PFSK-1 (cell line): Measurements from ENCODE around the gene RPAP3.

Experiments
- POLR2AphosphoS5 ChIP-seq: IDR thresholded peaks from 2 replicates; pipeline ENCODE4 v1.6.1; 2012; ENCODE audit warnings: low read depth, mild to moderate bottlenecking, control low read depth, low read length, moderate library complexity
- TAF1 ChIP-seq: IDR thresholded peaks from 2 replicates; pipeline ENCODE4 v1.6.1; 2012; ENCODE audit warnings: low read length, control low read depth, borderline replicate concordance; ENCODE audit not compliant: insufficient read depth
- TF ChIP-seq, protein P1 (sequence below), 2 experiments: IDR thresholded peaks; 2 replicates each; pipeline versions ENCODE4 v1.6.1 to v1.8.0; 2011 to 2012; ENCODE audit warnings: low read depth in 2 of 2, low read length in 2 of 2, control low read depth in 1 of 2, inconsistent platforms in 1 of 2, mild to moderate bottlenecking in 1 of 2, moderate library complexity in 1 of 2; ENCODE audit not compliant: insufficient read depth in 1 of 2

DNA sequence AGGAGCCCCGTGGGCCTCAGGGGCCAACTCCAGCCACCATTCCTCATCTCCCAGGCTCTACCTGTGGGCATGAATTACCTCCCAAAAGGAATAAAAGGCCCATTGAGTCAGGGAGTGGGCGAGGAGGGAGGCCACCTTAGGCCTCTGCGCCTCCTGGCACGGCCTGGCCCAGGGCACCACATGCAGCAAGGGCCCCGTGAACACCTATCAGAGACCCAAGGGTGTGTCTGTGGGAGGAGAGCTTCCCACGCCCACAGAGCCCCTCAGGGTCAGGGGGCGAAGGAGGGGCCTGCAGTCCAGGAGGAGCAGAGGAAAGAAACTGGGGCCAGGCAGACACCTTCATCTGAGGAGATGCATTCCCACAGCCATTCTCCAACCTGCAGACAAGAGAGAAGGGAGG lies 40.7 kb upstream of the RPAP3 start:
- TF ChIP-seq POLR2AphosphoS5 (no peak), TAF1 (no peak)
- TF ChIP-seq, protein P1, sequence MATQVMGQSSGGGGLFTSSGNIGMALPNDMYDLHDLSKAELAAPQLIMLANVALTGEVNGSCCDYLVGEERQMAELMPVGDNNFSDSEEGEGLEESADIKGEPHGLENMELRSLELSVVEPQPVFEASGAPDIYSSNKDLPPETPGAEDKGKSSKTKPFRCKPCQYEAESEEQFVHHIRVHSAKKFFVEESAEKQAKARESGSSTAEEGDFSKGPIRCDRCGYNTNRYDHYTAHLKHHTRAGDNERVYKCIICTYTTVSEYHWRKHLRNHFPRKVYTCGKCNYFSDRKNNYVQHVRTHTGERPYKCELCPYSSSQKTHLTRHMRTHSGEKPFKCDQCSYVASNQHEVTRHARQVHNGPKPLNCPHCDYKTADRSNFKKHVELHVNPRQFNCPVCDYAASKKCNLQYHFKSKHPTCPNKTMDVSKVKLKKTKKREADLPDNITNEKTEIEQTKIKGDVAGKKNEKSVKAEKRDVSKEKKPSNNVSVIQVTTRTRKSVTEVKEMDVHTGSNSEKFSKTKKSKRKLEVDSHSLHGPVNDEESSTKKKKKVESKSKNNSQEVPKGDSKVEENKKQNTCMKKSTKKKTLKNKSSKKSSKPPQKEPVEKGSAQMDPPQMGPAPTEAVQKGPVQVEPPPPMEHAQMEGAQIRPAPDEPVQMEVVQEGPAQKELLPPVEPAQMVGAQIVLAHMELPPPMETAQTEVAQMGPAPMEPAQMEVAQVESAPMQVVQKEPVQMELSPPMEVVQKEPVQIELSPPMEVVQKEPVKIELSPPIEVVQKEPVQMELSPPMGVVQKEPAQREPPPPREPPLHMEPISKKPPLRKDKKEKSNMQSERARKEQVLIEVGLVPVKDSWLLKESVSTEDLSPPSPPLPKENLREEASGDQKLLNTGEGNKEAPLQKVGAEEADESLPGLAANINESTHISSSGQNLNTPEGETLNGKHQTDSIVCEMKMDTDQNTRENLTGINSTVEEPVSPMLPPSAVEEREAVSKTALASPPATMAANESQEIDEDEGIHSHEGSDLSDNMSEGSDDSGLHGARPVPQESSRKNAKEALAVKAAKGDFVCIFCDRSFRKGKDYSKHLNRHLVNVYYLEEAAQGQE (IDR thresholded peaks at IDR 0.05; ENCODE audit: insufficient read depth in 1 of 2, low read depth in 2 of 2, low read length in 2 of 2), result no peak
